Measurements from ENCODE around the gene TWSG1. TPM values are rescaled to one million over a fixed set of nuclear protein-coding genes. Genes with fewer than 3 reads are reported as not detected.

TWSG1 gene
- total RNA-seq, 6 donors from 2014 or later, result 7.3 to 37.0 (median 29.4) TPM

- Histone ChIP-seq H3K27me3 (no peaks in the 10 kb centered on the region), H3K4me1 (peaks cover 9 to 14% (median 10%) of the 10 kb centered on the region in 4 donors), H3K9me3 (peaks cover 0 to 1% (median 0%) of the 10 kb centered on the region in 4 donors), H3K27ac (peak overlapping the region; percentile 42 to 76 (median 69)), H3K4me3 (peak overlapping the region; percentile 48 to 95 (median 86)), H3K36me3 (peaks cover 0 to 7% (median 2%) of the 10 kb centered on the region in 4 donors)
- WGBS, 2 donors, result 34 to 57% methylated on average over 34 to 52 of the region's 52 CpGs
- DNase-seq, result peak in 1 of 2 donors; percentile 82
- peak; percentile 67 to 73 for ATAC-seq (ENCODE audit: low FRiP score in 2 of 2)
- TF ChIP-seq CTCF (IDR thresholded peaks at IDR 0.05) (no peak), POLR2A (IDR thresholded peaks at IDR 0.05) (no peak), POLR2AphosphoS5 (IDR thresholded peaks at IDR 0.05) (no peak), EP300 (IDR thresholded peaks at IDR 0.05) (no peak)
Measured at GRCh38 chr18:9333441-9334328, 888 bp upstream of the TWSG1 start.

- 5 to 24% methylated on average over 11 to 48 of the region's 55 CpGs for WGBS, 2 donors
- Histone ChIP-seq H3K27ac (peak overlapping the region; percentile 78 to 94 (median 81)), H3K27me3 (no peaks in the 10 kb centered on the region), H3K4me3 (peak overlapping the region; percentile 74 to 95 (median 86)), H3K9me3 (no peaks in the 10 kb centered on the region), H3K4me1 (peaks cover 9 to 14% (median 10%) of the 10 kb centered on the region in 4 donors), H3K36me3 (peaks cover 0 to 8% (median 6%) of the 10 kb centered on the region in 4 donors)
- peak; percentile 57 to 73 for ATAC-seq (ENCODE audit: low FRiP score in 2 of 2)
- peak; percentile 49 to 92 for DNase-seq
- TF ChIP-seq POLR2AphosphoS5 (IDR thresholded peaks at IDR 0.05), result no peak
- peak in 3 of 6 experiments; percentile 3 to 50 (median 47) for TF ChIP-seq CTCF (IDR thresholded peaks at IDR 0.05)
- no peak for TF ChIP-seq EP300 (IDR thresholded peaks at IDR 0.05)
- TF ChIP-seq POLR2A (IDR thresholded peaks at IDR 0.05), result peak in 1 of 4 donors; percentile 7
Measured at GRCh38 chr18:9334973-9335696, 562 bp downstream of the TWSG1 start.

GRCh38 chr18:9335697-9336045, 1.1 kb downstream of the TWSG1 start:
- Histone ChIP-seq H3K36me3 (peaks cover 0 to 13% (median 6%) of the 10 kb centered on the region in 4 donors), H3K9me3 (no peaks in the 10 kb centered on the region), H3K4me3 (peak overlapping the region in 3 of 4 donors; percentile 81 to 95 (median 92)), H3K27ac (no peak overlapping the region), H3K27me3 (no peaks in the 10 kb centered on the region), H3K4me1 (peaks cover 9 to 14% (median 10%) of the 10 kb centered on the region in 4 donors)
- DNase-seq, result no peak
- TF ChIP-seq POLR2AphosphoS5 (IDR thresholded peaks at IDR 0.05) (no peak), EP300 (IDR thresholded peaks at IDR 0.05) (no peak), CTCF (IDR thresholded peaks at IDR 0.05) (no peak), POLR2A (IDR thresholded peaks at IDR 0.05) (no peak)
- 52 to 53% methylated on average over 3 of the region's 3 CpGs for WGBS, 2 donors
- no peak for ATAC-seq (ENCODE audit: low FRiP score in 2 of 2)

GRCh38 chr18:9336827-9337226, 2.3 kb downstream of the TWSG1 start:
- Histone ChIP-seq H3K27me3 (no peaks in the 10 kb centered on the region), H3K4me3 (no peak overlapping the region), H3K4me1 (peaks cover 9 to 14% (median 10%) of the 10 kb centered on the region in 4 donors), H3K9me3 (no peaks in the 10 kb centered on the region), H3K27ac (no peak overlapping the region), H3K36me3 (peaks cover 0 to 17% (median 6%) of the 10 kb centered on the region in 4 donors)
- TF ChIP-seq POLR2AphosphoS5 (IDR thresholded peaks at IDR 0.05), result no peak
- TF ChIP-seq EP300 (IDR thresholded peaks at IDR 0.05), result no peak
- no peak for TF ChIP-seq CTCF (IDR thresholded peaks at IDR 0.05)
- no peak for TF ChIP-seq POLR2A (IDR thresholded peaks at IDR 0.05)
- ATAC-seq (ENCODE audit: low FRiP score in 2 of 2), result no peak
- no peak for DNase-seq
